Endometrium (tissue), 2 donors: ENCODE data around the gene QKI.
"Not testable (repeated sequence)": the region's sequence is repeated elsewhere in the genome, so short reads cannot be mapped to it uniquely, and the experiment has no call there.

Experiments
- FAIRE-seq: peaks from 2 replicates; lab custom pipeline; 2012; peaks lifted over from hg19 to GRCh38; lab: Jason Lieb, UNC
- donor health status: control.
- donor health status: control.

The QKI gene

DNA sequence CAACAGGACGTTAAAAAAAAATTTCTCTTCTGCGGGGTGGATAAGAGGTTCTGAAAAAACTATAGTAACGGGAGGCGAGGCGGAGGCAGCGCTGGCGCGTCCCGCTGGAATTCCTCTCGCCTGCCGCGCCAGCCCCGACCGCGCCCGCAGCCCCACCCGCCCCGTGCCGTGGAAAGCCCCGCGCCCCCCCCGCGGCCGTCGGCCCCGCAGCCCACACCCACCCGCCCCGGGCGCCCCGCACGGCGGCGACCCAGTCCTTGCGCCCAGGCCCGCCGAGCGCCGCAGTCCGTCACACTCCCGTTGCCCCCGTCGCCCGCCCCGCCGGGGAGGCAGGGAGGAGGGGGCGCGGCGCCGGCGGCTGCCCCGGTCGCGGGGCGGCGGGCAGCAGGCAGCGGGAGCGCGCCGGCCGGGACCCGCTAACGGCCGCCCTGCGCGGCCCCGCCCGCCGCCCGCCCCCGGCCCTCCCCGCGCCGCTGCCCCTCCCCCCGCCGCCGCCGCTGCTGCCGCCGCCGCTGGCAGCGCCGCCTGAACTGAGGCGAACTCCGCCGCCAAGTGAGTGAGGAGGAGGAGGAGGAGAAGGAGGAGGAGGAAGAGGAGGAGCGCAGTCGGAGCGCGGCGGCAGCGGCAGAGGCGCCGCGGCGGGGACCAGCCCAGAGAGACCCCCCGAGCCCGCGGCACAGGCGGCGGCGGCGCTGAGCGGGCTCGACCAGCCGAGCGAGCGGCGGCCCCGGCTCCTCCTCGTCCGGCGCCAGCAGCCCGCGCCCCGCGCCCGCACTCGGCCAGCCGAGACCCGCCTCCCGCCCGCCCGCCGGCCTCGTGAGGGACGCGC is at the start of gene QKI:
Gene QKI (plus strand): TSS at position 602 of the 829 bp plus-strand sequence. CDS start 476 bp downstream, outside the sequence.
- FAIRE-seq: no peak

DNA sequence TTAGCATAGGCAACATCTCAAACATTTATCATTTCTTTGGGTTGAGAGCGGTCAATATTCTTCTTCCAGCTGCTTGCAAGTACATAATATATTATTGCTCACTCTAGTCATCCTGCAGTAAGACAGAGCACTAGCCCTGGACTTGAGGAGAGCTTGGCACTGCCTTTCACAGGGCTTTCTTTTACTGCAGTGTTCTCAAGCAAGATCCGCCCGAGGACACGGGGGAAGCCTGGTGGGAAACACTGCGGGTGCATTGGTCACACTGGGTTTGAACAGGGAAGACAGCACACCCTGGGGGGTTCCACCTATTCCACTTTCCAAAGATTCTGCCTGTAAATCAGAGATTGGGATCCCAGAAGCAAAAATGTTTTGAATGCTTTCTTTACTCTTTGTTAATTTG is 48.2 kb upstream of the QKI start:
- no peak for FAIRE-seq

DNA sequence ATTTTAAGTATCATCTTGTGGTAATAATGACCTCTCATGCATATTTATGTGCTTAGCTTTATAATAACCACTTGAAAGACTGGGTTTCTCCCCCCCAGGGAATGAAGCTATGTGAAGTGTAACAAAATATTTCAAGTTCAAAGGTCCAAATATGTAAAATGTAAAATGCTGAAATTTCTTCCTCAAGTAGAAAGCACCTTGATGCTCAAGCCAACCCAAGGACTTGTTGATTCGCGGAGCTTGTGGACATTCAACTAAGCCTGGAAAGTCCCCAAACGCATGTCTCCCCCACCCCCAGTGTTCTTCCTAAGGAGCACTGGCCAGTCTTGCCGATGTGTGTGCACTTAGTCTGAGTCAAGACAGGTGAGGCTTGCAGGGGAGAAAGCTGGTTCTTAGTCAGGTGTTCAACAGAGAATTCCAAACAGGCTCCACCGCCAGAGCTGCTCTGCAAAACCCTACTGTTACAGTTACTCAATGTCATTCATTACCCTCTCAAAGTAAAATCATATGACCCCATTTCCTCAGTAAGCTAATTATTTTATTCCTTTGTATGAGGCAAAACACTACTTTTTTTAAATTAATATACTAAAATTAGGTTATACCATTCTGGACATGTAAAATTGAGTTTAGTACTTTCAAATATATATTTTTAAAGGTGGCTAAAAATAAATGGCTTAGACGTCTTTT is 46.9 kb upstream of the QKI start:
- no peak for FAIRE-seq

DNA sequence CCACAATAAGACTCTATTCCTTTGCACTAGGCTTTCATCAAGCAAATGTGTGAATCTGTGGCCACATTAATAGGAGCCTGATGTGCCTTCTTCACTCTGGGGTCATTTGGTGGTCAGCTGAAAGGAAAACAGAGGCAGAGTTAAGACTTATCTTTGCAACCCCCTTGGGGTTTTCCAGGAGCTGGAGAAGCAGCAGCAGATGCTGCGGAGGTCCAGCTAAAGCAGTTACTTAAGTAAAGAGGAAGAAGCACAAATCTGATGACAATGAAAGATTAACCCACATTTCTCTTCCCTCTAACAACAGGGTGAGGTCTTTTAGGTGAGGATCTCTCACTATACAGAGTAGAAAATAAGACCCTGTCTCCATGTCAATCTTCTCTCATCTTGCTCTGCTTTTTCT is 45.4 kb upstream of the QKI start:
- FAIRE-seq: no peak

DNA sequence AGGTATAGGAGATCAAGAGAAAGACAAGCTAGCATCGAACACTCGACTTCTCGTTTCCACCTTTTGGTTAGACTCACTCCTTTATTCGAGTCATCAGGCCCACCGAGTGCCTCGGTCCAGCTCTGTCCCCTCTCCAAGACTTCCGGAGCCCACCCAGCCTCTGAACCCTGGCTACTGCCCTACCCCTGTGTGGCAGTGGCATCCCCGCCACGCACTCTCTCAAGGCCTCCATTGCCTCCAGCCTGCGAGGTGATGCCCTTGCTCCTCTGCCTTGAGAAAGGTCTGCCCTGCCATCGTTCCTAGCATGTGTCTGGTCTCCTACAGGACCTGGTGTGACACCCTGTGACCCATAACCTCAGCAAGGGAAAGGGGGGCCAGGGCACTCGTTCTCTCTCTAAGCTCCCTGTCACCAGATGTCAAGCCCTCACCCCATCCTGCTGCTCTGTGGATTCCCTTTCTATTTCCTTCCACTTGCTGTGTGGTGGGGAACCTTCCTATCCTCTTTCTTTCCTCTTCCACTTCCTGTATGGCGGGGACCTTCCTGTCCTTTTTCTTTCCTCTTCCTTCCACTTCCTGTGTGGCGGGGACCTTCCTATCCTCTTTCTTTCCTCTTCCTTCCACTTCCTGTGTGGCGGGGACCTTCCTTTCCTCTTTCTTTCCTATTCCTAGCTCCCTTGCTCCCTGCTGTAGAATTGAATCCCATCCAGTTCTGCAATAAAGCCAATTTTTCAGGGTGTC is 44.7 kb upstream of the QKI start:
- FAIRE-seq: no peak

DNA sequence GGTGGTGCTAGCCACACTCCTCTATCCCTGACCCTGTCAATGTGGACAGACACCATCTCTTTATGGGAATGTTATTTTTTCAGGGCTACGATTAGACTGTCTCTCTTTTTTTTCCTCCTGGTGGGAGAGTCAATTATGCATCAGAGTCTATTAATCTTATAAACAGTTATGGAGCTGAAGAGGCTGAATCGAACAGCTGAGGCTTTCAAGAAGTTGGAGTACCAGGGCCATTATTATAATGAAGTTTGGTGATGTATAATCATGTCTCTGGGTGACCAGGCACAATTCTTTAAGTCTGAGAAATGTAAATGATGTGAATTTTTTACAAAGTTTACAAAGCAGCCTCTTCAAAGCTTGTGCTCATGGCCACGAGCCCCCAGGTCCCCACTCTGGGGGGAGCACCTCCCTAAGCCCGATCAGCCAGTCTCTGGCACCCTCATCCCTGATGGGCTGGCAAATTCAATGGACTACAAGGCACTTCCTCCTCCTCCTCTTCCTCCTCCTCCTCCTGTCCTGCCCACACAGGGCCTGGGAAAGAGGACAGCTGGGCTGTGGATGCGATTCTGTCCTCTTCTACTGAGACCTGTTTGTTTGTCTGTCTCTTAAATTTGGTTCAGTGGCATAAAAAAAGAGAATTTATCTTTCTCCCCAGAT is 43.9 kb upstream of the QKI start:
- FAIRE-seq: no peak

DNA sequence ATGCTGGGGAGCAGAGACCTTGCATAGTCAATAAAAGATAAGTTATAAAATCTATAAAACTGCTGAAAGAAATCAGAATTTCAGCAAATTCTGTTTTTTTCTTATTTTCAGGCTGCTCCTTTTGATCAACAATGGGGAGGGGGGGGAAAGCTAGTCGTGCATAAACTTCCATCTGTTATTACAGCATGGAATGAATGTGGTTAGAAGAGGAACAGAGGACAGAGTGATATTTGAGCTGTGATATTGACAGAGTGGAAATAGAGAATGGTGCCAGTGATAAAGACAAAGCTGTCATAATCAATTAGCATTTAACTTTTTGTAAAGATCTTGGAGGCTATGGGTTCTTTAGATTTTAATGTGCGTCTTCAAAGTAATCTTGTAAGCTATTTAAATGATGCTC is 43.4 kb upstream of the QKI start:
- no peak for FAIRE-seq

DNA sequence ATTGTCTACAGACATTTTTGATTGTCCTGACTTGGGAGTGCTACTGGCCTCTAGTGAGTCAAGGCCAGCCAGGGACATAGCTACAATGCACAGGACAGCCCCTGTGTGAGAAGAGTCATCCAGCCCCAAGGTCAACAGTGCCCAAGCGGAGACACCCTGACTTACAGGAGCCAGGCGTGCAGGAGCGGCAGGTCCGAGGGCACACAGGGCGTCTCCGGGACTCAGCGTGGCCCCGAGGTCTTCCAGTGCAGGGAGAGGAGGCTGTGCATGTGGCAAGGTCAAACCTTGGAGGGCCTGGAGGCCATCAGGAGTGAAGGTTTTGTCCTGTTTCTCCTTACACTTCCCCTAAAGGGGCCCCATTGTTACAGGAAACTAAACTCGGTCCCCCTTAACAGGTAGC is 41.3 kb upstream of the QKI start:
- no peak for FAIRE-seq

DNA sequence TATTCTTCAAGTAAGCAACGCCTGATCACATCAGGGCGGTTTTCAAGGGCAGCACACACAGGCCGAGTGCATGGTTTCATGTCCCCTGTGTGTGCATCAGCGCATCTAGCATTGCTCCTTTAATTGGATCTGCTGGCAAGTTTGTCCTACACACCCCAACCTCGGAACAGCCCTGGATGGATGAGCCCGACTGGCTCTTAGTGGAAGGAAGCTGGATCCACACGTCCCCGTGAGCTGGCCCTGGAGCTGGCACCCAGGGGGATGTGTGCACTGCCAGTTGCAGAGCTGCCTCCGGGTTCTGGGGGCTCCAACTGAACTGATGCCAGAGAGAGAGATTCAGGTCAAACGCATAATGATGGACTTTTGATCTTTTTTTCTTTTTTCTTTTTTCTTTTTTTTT is 39.2 kb upstream of the QKI start:
- FAIRE-seq: no peak

DNA sequence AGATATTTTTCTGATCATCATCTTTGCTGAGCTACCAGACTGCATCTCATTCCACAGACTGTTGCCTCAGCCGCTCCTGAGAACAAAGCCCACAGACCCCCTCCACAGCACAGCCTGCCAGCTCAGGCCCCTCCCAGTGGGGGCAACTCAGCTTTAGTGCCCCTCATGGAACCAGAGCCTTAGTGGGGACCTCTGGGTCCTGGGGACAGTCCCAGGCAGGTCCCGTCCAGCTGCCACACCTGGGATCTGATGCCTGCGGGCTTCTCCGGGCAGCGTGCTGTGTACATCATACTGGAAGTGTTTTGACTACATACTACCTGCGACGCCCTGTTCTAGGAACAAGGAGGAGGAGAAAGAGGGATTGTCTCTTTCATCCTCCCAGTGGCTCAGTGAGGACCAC is 38.3 kb upstream of the QKI start:
- FAIRE-seq: no peak

DNA sequence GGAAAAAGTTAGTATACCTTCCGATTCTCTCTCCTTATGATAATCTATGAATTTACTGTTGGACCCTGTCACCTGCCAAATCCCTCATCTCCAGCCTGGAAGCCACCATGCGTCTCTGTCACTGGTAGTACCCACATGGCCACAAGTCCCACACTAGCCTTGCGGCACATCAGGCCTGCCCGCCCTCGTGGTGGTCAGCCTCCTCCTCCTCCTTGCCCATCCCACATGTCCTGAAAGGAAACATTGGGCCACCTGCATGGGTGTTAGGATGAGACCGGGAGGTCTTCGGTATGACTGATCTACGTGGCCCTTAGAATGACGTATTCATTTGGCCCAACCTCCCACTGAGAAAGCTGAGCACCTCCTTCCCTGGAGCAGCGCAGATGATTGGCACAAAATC is 37.0 kb upstream of the QKI start:
- FAIRE-seq: no peak

DNA sequence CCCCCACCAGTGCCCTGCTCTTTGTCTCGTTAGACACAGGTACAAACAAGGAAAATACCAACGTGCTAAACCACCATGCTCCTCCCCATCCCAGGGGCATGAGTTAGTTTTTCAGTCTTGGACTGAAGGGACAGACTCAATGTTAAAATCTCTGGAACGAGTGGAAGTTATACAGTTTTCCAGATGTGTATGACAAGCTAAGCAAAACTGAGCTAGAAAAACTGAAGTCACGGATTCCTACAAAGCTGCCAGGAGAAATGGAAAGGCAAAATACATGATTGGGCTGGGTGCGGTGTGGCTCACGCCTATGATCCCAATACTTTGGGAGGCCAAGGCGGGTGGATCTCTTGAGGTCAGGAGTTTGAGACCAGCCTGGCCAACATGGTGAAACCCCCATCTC is 34.3 kb upstream of the QKI start:
- FAIRE-seq: no peak

DNA sequence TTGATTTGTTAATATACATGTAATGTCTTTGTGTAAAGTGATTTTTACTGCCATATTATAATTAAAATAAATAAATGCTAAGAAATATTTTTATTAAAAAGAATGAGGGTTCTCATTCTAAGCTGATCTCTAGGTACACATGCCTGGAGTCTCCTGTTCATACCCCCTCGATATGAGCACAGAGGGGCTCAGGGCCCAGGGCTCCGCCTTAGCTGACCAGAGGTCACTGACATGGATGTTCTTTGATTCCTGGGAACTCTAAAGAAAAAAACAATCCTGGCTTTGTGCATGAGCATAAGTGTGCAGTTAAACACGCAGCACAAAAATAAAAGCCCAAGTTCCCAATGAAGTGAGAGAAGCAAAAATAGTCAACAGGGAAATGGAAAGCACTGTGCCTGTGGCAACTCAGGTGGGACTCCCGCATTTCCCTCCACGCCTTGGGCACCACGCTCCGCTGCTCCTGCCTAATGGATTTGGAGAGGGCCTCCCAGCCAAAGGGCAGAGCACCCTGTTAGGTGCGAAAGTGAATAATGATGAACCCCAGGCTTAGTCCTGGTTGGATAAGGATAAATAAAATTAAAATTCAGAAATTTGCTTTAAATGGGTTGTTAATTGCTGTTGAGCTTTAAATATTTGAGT is 33.3 kb upstream of the QKI start:
- FAIRE-seq: no peak

DNA sequence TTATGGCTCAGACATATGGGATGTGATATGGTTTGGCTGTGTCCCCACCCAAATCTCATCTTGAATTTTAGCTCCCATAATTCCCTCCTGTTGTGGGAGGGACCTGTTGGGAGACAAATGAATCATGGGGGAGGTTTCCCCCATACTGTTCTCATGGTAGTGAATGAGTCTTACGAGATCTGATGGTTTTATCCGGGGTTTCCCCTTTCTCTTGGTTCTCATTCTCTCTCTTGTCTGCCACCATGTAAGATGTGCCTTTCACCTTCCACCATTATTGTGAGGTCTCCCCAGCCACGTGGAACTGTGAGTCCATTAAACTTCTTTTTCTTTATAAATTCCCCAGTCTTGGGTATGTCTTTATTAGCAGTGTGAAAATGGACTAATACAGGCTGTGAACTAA is 31.1 kb upstream of the QKI start:
- FAIRE-seq: not testable (repeated sequence)

DNA sequence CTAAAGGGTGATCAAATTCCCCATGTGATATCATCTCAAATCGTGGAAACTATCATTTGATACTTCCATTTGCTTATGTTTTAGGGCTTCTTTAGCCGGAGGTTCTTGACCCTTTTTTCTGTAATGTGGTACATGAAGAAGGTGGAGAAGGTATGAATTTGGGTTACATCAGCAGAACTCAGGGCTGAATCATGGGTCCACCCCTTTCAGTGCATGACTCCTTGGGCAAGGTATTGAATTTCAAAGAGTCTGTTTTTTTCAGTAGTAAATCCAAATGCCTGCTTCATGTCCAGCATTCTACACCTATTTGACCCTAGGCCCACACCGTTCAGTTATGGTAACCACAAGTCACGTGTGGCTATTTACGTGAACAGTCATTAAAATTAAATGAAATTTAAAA is 30.6 kb upstream of the QKI start:
- FAIRE-seq: no peak

DNA sequence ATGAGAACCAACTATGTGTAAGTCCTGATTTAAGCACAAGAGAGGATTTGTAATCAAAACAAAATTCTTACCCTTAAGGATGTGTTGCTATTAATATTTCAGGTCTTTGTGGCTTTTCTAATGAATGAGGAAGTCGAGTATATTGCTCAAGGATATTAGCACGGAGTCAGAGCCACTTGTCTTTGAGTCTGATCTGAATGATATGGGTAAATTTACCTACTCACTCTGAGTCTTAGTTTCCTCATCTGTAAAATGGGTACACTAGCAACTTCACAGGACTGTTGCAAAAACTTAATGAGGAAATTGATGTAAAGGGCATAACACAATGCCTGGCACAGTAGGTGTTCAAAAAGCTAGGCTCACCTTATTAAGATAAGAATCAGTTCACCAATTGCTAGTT is 30.0 kb upstream of the QKI start:
- no peak for FAIRE-seq

DNA sequence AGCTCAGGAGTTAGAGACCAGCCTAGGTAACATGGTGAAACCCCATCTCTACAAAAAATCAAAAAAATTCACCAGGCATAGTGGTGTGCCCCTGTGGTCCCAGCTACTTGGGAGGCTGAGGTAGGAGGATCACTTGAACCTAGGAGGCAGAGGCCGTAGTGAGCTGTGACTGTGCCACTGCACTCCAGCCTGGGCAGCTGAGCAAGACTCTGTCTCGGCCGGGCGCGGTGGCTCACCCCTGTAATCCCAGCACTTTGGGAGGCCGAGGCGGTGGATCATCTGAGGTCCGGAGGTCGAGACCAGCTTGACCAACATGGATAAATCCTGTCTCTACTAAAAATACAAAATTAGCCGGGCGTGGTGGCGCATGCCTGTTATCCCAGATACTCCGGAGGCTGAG is 29.0 kb upstream of the QKI start:
- not testable (repeated sequence) for FAIRE-seq

DNA sequence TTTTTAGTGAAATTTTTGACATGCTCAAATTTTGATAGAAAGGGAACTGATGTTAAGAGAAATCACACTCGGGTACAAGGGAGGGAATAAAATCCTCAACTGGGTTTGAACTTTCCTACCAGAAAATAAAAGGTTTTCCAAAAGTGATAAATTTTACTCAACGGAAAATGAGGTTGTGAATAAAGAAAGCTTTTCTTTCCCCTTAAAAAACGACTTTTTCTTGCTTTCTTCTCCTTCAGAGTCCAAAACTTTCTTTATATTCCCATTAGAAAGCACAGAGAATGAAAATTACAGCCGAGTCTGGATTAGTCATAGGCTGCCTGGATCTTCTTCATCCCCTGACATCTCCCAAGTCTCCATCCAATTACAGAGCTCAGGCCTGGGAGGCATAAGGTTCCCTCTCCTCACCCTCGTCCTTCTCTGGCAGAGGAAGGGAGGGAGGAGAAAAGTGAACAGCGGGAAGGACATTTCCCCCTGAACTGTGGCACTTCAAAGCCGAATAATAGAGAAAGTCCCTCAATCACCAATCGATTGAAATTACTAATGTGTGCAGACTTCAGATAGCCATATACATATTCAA is 28.1 kb upstream of the QKI start:
- FAIRE-seq: no peak

DNA sequence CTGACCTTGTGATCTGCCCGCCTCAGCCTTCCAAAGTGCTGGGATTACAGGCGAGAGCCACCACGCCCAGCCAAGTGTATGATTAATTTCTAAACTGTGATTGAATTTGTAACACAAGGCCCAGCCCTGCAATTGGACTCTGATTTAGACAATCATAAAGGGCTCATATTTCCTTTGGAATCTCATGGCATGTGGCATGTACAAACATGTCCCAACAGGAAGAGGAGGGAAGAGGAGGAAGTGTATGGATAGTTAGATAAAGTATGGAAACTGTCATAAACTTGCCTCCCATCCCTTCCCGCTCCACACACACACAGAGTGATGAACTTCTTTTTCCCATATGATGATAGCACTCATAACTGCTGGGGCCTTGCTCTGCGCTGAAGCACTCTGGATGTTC is 27.2 kb upstream of the QKI start:
- no peak for FAIRE-seq

DNA sequence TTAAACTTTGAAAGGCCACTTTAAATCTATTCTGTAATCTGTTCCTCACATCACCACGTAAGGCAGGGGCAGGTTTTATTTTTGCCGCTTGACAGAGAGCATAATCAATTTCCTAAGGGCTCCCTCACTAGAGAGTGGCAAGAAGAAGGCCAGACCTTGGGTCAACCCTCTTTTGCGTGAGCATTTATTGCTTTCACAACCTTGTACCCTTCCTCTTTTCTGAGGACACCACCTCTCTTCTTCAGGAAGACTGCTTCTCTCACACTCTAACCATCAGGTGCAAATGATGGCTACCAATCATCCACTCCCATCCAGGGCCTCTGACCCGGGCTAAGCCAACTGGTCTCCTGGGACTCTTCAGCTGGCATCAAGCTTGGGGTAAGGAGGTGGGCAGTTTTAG is 25.2 kb upstream of the QKI start:
- FAIRE-seq: no peak

DNA sequence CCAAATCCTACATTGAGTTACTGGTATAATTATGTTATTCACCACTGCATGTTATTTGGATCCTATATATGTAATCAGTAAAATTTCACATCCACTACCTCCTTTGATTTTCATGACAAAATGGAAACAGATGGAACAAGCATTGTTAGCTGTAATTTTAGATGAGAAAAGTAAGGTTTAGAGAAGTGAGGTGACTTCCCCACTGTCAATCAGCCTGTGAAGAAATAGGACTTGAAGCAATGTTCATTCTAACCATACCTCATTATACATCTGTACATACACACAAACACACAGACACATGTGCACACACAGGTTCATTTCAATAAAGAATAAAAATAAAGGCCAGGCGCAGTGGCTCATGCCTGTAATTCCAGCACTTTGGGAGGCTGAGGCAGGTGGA is 23.7 kb upstream of the QKI start:
- FAIRE-seq: no peak

DNA sequence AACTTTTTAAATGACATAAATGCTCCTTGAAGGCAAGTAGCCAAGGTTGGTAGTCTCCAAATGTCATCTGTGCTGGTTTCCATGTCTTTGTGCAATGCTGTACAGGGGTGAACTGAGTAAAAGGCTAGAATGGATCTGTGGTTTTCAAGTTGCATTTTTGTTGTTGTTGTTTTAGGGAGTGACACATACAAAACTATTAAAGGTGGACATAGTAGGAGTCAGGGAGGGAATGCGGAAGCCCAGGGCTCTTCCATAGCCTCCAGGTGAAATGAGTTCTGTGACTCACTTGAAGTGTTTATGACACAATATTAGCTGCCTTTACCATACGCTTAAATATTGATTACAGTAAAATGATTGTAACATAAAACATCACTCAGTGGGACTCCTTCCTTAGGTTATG is 22.5 kb upstream of the QKI start:
- FAIRE-seq: no peak
